Muscle layer of duodenum (tissue), 2 donors: ENCODE measurements around the gene FNDC3B.
A peak's percentile ranks its signal among the peaks of the same experiment; 100 is the strongest.

Experiments used
- H3K27ac ChIP-seq: one replicate; pipeline ENCODE4 v1.7.0; 2013; ENCODE audit warnings: mild to moderate bottlenecking, low read length
- H3K27me3 ChIP-seq: one replicate; pipeline ENCODE4 v1.7.0; 2013; ENCODE audit warnings: low read depth, mild to moderate bottlenecking, control low read depth, low read length
- H3K36me3 ChIP-seq, 2 donors: one replicate each; pipeline ENCODE4 v1.7.0; 2013; ENCODE audit warnings: low read length in 2 of 2, control low read depth in 1 of 2, mild to moderate bottlenecking in 1 of 2; ENCODE audit not compliant: insufficient read depth in 2 of 2, control insufficient read depth in 1 of 2
- H3K4me1 ChIP-seq, 2 donors: one replicate each; pipeline ENCODE4 v1.7.0; 2013; ENCODE audit warnings: low read length in 2 of 2, mild to moderate bottlenecking in 2 of 2, control low read depth in 1 of 2, moderate library complexity in 1 of 2; ENCODE audit not compliant: insufficient read depth in 2 of 2, control insufficient read depth in 1 of 2
- H3K4me3 ChIP-seq, 2 donors: one replicate each; pipeline ENCODE4 v1.7.0; 2013; ENCODE audit warnings: low read length in 2 of 2, low read depth in 1 of 2, mild to moderate bottlenecking in 1 of 2
- H3K9me3 ChIP-seq, 2 donors: one replicate each; pipeline ENCODE4 v1.7.0; 2013; ENCODE audit warnings: low read length in 2 of 2, control low read depth in 1 of 2, mild to moderate bottlenecking in 1 of 2; ENCODE audit not compliant: control insufficient read depth in 1 of 2
- donor health status: healthy.

Gene FNDC3B

GRCh38 chr3:172279974-172280373 is 240.6 kb downstream of the FNDC3B start:
- peaks cover 0 to 41% of the 10 kb centered on the region in 2 donors for H3K4me1 ChIP-seq
- no peak overlapping the region for H3K27ac ChIP-seq
- H3K9me3 ChIP-seq, result no peaks in the 10 kb centered on the region
- no peaks in the 10 kb centered on the region for H3K27me3 ChIP-seq
- no peak overlapping the region for H3K4me3 ChIP-seq
- H3K36me3 ChIP-seq, result no peaks in the 10 kb centered on the region

- peaks cover 0 to 41% of the 10 kb centered on the region in 2 donors for H3K4me1 ChIP-seq
Measured at GRCh38 chr3:172280406-172281051, 241.2 kb downstream of the FNDC3B start.

DNA sequence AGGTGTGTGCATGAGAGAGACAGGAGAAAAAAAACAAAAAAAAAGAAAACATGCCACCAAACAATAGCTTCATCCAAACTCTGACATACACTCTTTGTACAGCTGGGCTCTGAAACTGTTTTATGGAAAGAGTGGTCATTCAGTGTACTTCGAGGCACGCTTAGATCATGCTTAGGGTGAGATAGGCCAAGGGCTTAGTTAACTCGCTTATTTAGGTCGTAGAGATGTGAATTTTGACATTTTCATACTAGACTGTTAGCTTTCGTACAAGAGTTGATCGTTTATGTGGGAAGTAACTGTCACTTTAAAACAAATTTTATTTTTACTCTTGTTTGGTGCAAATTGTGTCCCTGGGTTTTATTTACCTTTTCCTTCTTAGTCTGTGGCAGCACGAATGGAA is 242.5 kb downstream of the FNDC3B start:
- H3K4me1 ChIP-seq, result peaks cover 0 to 41% of the 10 kb centered on the region in 2 donors
- H3K9me3 ChIP-seq, result no peaks in the 10 kb centered on the region
- H3K27ac ChIP-seq, result no peak overlapping the region
- H3K36me3 ChIP-seq, result peaks cover 6% of the 10 kb centered on the region in 2 donors
- no peak overlapping the region for H3K4me3 ChIP-seq
- no peaks in the 10 kb centered on the region for H3K27me3 ChIP-seq

More at GRCh38 chr3:172280406-172281051, 241.2 kb downstream of the FNDC3B start:
- no peak overlapping the region for H3K4me3 ChIP-seq
- H3K27me3 ChIP-seq, result no peaks in the 10 kb centered on the region
- no peaks in the 10 kb centered on the region for H3K36me3 ChIP-seq
- H3K27ac ChIP-seq, result no peak overlapping the region
- no peaks in the 10 kb centered on the region for H3K9me3 ChIP-seq

- Histone ChIP-seq H3K27ac (no peak overlapping the region), H3K9me3 (no peaks in the 10 kb centered on the region), H3K4me3 (no peak overlapping the region), H3K36me3 (peaks cover 6 to 16% of the 10 kb centered on the region in 2 donors), H3K4me1 (peaks cover 0 to 41% of the 10 kb centered on the region in 2 donors), H3K27me3 (no peaks in the 10 kb centered on the region)
Measured at GRCh38 chr3:172282850-172283249, 243.5 kb downstream of the FNDC3B start.

DNA sequence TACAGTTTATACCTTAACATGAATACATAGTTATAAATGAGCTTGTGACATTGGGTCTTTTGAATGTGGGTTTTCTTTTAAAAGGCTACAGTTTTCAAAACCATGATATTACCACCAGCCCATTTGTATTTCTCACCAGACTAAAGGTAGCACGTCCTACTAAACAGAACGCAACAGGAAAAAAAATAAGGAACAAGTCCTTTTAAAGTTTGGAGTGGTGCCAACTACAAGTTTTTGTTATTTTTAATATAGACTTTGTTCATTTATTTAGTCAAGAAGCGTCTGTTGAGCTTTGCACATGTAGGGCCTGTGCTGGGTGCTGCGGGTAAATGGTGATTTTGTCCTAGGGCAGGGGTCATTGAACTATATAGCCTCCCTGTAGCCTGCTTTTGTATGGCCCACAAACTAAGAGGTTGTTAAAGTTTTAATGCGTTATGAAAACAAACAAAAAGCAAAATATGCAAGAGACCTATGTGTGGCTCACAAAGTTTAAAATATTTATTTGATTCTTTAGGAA is 244.5 kb downstream of the FNDC3B start:
- Histone ChIP-seq H3K9me3 (no peaks in the 10 kb centered on the region), H3K4me3 (no peak overlapping the region), H3K27ac (no peak overlapping the region), H3K36me3 (peaks cover 6 to 22% of the 10 kb centered on the region in 2 donors), H3K27me3 (no peaks in the 10 kb centered on the region), H3K4me1 (peaks cover 0 to 36% of the 10 kb centered on the region in 2 donors)

- H3K4me1 ChIP-seq, result peaks cover 0 to 32% of the 10 kb centered on the region in 2 donors
- no peak overlapping the region for H3K4me3 ChIP-seq
- no peaks in the 10 kb centered on the region for H3K27me3 ChIP-seq
- H3K27ac ChIP-seq, result no peak overlapping the region
- no peaks in the 10 kb centered on the region for H3K9me3 ChIP-seq
- H3K36me3 ChIP-seq, result peaks cover 6 to 22% of the 10 kb centered on the region in 2 donors
Measured at GRCh38 chr3:172285844-172286243, 246.5 kb downstream of the FNDC3B start.

DNA sequence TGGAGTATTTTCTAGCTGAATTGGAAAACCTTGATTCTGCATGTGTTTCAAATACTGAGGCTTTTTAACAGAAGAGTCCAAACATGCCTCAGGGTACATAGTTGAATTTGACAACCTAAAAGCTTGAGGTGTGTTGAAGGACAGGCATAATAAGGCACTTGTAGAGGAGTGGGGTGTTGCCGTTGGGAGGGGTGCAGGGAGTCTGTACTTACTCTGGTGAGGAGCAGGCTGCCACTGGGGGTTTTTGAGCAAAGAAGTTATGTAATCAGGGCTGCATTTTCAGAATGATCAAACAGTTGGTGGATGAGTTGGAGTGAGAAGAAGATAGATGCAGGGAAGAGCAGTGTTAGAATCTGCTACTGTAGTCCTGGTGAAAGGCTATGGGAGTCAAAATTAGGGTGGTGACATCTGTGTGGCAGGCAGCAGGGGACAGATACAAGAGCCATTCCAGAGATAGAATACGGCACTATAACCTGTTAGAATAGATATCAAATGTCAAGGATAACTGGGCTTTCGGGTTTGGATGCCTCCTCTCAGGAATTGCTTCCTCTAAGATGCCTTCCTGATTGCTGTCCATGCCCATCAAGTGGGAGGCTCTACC is 247.3 kb downstream of the FNDC3B start:
- no peak overlapping the region for H3K27ac ChIP-seq
- peaks cover 6 to 22% of the 10 kb centered on the region in 2 donors for H3K36me3 ChIP-seq
- H3K27me3 ChIP-seq, result no peaks in the 10 kb centered on the region

DNA sequence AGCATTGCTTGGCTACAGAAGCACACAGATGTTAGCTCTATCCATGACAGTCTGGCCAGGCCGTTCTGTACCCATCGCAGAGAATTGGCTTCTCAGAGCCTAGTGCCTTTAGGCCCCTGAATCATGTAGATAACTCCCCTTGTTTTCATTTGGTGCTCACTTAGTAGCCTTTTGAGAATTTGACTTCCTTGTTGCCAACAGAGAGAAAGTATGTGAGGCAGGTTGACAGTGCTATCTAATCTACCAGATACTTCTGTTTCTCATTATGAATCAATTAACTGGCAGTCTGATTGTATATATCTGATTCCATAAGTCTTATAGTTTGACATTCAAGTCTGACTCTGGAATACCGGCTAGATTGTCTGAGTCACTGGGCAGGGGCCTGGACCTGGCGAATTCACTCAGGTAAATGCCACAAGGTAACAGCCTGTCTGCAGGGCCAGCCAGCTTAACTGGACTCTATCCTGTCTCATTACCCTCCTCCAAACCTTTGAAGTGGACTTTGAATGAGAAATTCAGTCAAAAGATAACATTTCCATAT is 248.6 kb downstream of the FNDC3B start:
- no peak overlapping the region for H3K27ac ChIP-seq
- H3K9me3 ChIP-seq, result no peaks in the 10 kb centered on the region
- H3K4me1 ChIP-seq, result peaks cover 0 to 23% of the 10 kb centered on the region in 2 donors
- no peak overlapping the region for H3K4me3 ChIP-seq
- H3K27me3 ChIP-seq, result no peaks in the 10 kb centered on the region
- H3K36me3 ChIP-seq, result peaks cover 6 to 25% of the 10 kb centered on the region in 2 donors

More for the DNA sequence above, 247.3 kb downstream of the FNDC3B start:
- H3K9me3 ChIP-seq, result no peaks in the 10 kb centered on the region
- H3K4me1 ChIP-seq, result peaks cover 0 to 30% of the 10 kb centered on the region in 2 donors
- H3K4me3 ChIP-seq, result no peak overlapping the region

GRCh38 chr3:172288651-172289050 is 249.3 kb downstream of the FNDC3B start:
- H3K27me3 ChIP-seq, result no peaks in the 10 kb centered on the region
- no peak overlapping the region for H3K27ac ChIP-seq
- H3K9me3 ChIP-seq, result no peaks in the 10 kb centered on the region
- no peak overlapping the region for H3K4me3 ChIP-seq
- H3K4me1 ChIP-seq, result peaks cover 0 to 18% of the 10 kb centered on the region in 2 donors
- H3K36me3 ChIP-seq, result peaks cover 6 to 30% of the 10 kb centered on the region in 2 donors

GRCh38 chr3:172289583-172289982 is 250.2 kb downstream of the FNDC3B start:
- H3K27ac ChIP-seq, result no peak overlapping the region
- H3K36me3 ChIP-seq, result peaks cover 6 to 30% of the 10 kb centered on the region in 2 donors

GRCh38 chr3:172290457-172290856 is 251.1 kb downstream of the FNDC3B start:
- no peaks in the 10 kb centered on the region for H3K9me3 ChIP-seq
- H3K4me3 ChIP-seq, result no peak overlapping the region
- H3K4me1 ChIP-seq, result peaks cover 0 to 16% of the 10 kb centered on the region in 2 donors
- H3K36me3 ChIP-seq, result peaks cover 6 to 30% of the 10 kb centered on the region in 2 donors
- H3K27me3 ChIP-seq, result no peaks in the 10 kb centered on the region
- H3K27ac ChIP-seq, result no peak overlapping the region

More at GRCh38 chr3:172289583-172289982, 250.2 kb downstream of the FNDC3B start:
- H3K27me3 ChIP-seq, result no peaks in the 10 kb centered on the region
- H3K4me1 ChIP-seq, result peaks cover 0 to 16% of the 10 kb centered on the region in 2 donors
- H3K4me3 ChIP-seq, result peak overlapping the region in 1 of 2 donors; percentile 5
- H3K9me3 ChIP-seq, result no peaks in the 10 kb centered on the region
